Tibial nerve (tissue), 4 donors: ENCODE data around the gene WSB1.

ENCODE experiments used
- CTCF ChIP-seq, 5 experiments: fragments of 200-600 bp in 3 of 5; fragments of 450-650 bp in 2 of 5; sonication (generic) in 3 of 5; IDR thresholded peaks; one replicate each; pipeline ENCODE4 v1.5.1; 2016 to 2019; ENCODE audit warnings: antibody characterized with exemption in 5 of 5, mild to moderate bottlenecking in 3 of 5, moderate library complexity in 2 of 5
- EP300 ChIP-seq, 2 donors: sonication (generic); formaldehyde crosslinking; IDR thresholded peaks; one replicate each; pipeline ENCODE4 v1.6.1; 2017; ENCODE audit warnings: antibody characterized with exemption in 2 of 2, mild to moderate bottlenecking in 1 of 2
- POLR2A ChIP-seq, 2 donors: fragments of 450-650 bp; IDR thresholded peaks; one replicate each; pipeline ENCODE4 v1.6.1; 2017; ENCODE audit warnings: antibody characterized with exemption in 2 of 2, mild to moderate bottlenecking in 2 of 2, moderate library complexity in 2 of 2

- TF ChIP-seq CTCF (IDR thresholded peaks at IDR 0.05) (no peak), EP300 (IDR thresholded peaks at IDR 0.05) (no peak), POLR2A (IDR thresholded peaks at IDR 0.05) (no peak)
Observed at GRCh38 chr17:27352448-27353032, 58.6 kb downstream of the WSB1 start.
